ENCODE measurements around the gene ERBB2. TPM values are rescaled to one million over a fixed set of nuclear protein-coding genes. Genes with fewer than 3 reads are reported as not detected.

Gene ERBB2
- total RNA-seq, 2 donors from 2014 or later: 73.5 to 85.5 TPM

- no peak for DNase-seq (ENCODE audit: low spot score)
- no peak overlapping the region for H3K4me3 ChIP-seq
- no peaks in the 10 kb centered on the region for H3K27me3 ChIP-seq
- peak in 1 of 2 donors; percentile 29 for TF ChIP-seq CTCF (IDR thresholded peaks at IDR 0.05)
- peaks cover 0 to 66% of the 10 kb centered on the region in 2 donors for H3K4me1 ChIP-seq
- peak overlapping the region; percentile 90 to 92 for H3K27ac ChIP-seq
- peaks cover 29% of the 10 kb centered on the region for H3K36me3 ChIP-seq
- no peaks in the 10 kb centered on the region for H3K9me3 ChIP-seq
Measured at GRCh38 chr17:39704821-39705551, 5.1 kb downstream of the ERBB2 start.

- Histone ChIP-seq H3K27ac (peak overlapping the region; percentile 90 to 92), H3K9me3 (no peaks in the 10 kb centered on the region), H3K27me3 (no peaks in the 10 kb centered on the region), H3K4me1 (peaks cover 0 to 62% of the 10 kb centered on the region in 2 donors), H3K36me3 (peaks cover 38% of the 10 kb centered on the region), H3K4me3 (no peak overlapping the region)
- DNase-seq (ENCODE audit: low spot score): no peak
- no peak for TF ChIP-seq CTCF (IDR thresholded peaks at IDR 0.05)
Measured at GRCh38 chr17:39705786-39706348, 6.0 kb downstream of the ERBB2 start.

- Histone ChIP-seq H3K27ac (peak overlapping the region; percentile 90 to 92), H3K36me3 (peaks cover 43% of the 10 kb centered on the region), H3K4me3 (no peak overlapping the region), H3K27me3 (no peaks in the 10 kb centered on the region), H3K4me1 (peaks cover 0 to 57% of the 10 kb centered on the region in 2 donors), H3K9me3 (no peaks in the 10 kb centered on the region)
- TF ChIP-seq CTCF (IDR thresholded peaks at IDR 0.05): no peak
- no peak for DNase-seq (ENCODE audit: low spot score)
Measured at GRCh38 chr17:39706383-39706782, 6.5 kb downstream of the ERBB2 start.

- H3K9me3 ChIP-seq: no peaks in the 10 kb centered on the region
- no peak for TF ChIP-seq CTCF (IDR thresholded peaks at IDR 0.05)
- H3K36me3 ChIP-seq: peaks cover 48% of the 10 kb centered on the region
- DNase-seq (ENCODE audit: low spot score): no peak
- no peaks in the 10 kb centered on the region for H3K27me3 ChIP-seq
- peaks cover 0 to 52% of the 10 kb centered on the region in 2 donors for H3K4me1 ChIP-seq
- no peak overlapping the region for H3K4me3 ChIP-seq
- H3K27ac ChIP-seq: peak overlapping the region; percentile 90 to 92
Measured at GRCh38 chr17:39706921-39707337, 7.1 kb downstream of the ERBB2 start.

- Histone ChIP-seq H3K36me3 (peaks cover 60% of the 10 kb centered on the region), H3K4me3 (no peak overlapping the region), H3K4me1 (peaks cover 0 to 27% of the 10 kb centered on the region in 2 donors), H3K27me3 (no peaks in the 10 kb centered on the region), H3K9me3 (no peaks in the 10 kb centered on the region), H3K27ac (no peak overlapping the region)
- no peak for TF ChIP-seq CTCF (IDR thresholded peaks at IDR 0.05)
- DNase-seq (ENCODE audit: low spot score): no peak
Measured at GRCh38 chr17:39709319-39709997, 9.6 kb downstream of the ERBB2 start.

Data from right atrium auricular region (tissue), 2 donors.